ENCODE measurements around the gene LBR.
A peak's percentile ranks its signal among the peaks of the same experiment; 100 is the strongest.
"Not testable (repeated sequence)": the region's sequence is repeated elsewhere in the genome, so short reads cannot be mapped to it uniquely, and the experiment has no call there.

LBR gene

DNA sequence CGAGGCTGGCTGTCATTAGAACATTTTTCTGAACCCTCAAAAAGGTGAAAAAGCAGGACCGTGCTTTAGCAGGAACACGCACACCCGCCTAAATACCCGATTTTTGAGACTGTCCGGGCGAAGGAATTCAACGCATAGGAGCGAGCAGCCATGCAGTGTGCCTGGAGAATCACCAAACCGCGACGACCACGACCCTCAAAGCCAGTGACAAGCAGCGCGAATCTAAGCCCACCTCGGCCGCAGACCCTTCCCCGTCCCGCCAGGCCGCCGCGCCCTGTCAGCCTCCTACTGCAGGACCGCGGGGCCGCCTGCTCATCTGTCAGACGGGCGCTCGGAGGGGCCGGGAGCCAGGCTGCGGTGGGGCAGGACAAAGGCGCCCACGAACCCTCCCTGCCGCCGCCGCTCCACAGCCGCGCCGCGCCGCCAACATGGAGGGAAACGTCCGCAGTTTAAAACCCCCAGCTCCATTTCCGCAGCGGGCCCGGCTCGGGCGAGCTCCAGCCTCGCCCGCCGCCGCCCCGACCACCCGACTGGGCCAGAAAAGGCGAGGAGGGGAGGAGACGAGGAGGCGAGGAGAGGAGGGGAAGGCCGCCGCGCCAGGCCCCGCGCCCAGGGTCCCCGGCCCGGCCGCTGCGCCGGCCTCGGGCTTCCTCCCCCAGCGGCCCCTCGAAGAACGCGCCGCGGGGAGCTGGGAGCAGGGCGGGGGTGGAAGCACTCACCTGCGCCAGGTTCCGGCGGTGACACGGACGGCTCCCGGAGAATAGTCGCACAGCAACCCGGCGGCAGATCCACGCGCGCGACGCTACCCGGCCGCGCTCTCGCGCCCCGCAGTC is at the start of gene LBR:
Gene LBR, minus strand, starts transcription at position 804 of the 833 bp plus-strand sequence. CDS start 3,963 bp downstream, outside the sequence.
- peak; percentile 35 for DNase-seq (ENCODE audit: low spot score)

DNA sequence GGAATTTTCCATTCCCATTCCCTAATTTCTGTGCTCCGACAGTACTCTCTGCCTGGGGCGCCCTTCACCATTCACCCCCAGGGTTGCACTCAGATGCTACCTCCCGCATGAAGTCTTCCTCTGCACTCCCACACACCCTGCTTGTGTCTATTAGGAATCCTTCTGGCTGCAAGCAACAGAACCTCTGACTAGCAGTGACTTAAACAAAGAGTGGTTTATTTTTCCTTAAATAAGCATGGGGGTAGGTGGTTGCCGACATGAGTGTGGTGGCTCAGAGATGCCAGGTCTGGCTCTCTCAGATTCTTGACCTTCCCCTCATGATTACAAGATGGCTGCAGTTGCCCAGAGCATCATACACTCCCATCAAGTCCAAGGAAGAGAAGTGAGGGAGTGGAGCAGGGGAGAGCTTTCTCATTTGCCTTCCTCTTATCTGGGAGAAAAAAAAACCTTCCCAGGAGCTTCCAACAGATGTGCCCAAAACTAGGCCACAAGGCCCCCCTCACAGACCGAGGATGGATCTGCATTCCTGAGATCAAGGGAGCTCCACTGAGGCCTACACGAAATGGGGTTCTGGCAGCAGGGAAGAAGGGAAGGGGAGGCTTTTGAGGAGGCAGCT is 49.6 kb upstream of the LBR start:
- DNase-seq (ENCODE audit: low spot score) = no peak

DNA sequence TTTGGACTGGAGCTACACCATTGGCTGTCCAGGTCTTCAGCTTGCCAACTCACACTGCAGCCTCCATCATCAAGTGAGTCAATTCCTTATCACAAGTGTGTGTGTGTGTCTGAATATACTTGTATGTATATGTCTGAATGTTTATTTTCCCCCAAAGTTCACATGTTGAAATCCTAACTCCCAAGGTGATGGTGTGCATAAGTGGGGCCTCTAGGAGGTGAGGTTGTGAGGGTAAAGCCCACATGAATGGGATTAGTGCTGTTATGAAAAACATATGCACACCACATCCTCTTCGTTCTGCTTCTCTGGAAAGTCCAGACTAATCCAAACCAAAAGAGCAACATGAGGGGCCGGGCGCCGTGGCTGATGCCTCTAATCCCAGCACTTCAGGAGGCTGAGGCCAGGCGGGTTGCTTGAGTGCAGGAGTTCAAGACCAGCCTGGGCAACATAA is 48.7 kb upstream of the LBR start:
- DNase-seq (ENCODE audit: low spot score) = no peak

DNA sequence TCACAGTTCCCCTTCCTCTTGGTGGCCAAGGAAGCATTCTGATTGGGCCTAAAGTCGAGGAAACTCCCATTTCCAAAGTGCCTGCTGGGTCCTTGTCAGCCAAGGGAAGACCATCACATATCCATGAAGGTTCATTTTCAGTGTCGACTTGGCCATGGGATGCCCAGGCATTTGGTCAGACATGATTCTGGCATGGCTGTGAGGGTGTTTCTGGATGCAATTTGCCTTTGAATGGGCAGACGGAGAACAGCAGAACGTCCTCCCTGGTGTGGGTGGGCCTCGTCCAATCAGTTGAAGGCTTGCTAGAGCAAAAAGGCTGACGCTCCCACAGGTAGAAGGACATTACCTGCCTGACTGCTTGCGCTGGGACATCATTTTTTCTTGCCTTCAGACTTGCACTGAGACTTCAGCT is 48.3 kb upstream of the LBR start:
- no peak for DNase-seq (ENCODE audit: low spot score)

DNA sequence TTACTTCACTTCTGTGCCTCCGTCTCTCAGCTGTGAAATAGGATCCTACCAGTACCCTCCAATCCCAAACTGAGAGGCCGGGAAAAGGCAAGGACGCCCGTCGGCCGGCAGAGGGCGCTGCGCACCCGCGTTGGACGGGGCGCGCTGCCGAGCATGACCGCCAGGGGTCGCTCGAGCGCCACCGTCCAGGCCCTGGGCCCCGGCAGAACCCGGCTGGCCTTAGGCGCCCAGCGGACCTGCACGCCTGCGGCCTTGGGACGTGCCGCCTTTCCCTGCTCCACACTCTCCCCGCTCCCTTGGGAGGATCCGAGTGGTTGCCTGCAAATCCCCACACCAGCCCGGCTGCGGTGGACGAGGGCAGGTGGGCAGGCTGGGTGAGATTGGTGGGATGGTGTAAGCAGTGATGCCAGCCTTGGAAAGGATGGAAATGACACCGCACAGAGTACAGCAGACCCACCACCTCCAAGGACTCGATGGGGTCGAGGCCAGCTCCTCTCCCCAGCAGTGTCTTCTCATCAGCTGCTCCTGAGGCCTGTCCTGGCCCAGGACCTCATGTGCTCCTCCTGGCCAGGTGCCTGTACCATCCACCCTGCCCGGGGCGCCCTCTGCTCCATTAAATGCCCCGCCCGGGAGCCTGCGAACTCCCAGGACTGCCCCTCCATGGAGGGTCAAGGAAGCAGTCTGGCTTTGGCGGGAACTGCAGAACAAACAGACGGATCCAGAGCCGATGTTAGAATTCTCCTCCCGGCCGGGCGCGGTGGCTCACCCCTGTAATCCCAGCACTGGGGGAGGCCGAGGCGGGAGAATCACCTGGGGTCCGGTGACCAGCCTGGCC is 47.4 kb upstream of the LBR start:
- peak; percentile 78 for DNase-seq (ENCODE audit: low spot score)

DNA sequence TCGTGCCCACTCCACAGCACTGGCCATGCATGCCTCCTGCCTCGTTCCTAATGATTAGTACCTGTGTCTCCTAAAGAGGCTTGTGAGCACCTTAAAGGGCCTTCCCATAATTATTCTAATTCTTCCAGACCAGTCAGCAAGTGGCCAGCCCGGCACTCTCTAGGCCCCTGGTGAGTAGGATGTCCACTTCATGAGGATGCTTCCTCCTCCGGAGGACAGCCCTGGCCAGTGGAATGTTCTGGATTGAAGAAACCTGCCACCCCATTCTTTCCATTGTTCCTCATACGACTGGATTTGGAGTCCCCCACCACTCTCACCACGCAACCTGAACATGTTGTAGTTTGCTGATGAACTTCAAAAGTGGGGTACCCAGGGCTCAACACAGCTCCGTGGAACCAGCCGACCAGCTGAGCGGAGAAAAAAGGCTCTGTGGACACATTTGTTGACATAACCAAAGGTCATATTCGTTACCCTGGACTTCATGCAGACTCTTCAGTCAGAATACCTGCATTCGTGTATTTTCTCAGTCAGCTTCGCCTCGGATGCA is 46.7 kb upstream of the LBR start:
- DNase-seq (ENCODE audit: low spot score) = no peak

DNA sequence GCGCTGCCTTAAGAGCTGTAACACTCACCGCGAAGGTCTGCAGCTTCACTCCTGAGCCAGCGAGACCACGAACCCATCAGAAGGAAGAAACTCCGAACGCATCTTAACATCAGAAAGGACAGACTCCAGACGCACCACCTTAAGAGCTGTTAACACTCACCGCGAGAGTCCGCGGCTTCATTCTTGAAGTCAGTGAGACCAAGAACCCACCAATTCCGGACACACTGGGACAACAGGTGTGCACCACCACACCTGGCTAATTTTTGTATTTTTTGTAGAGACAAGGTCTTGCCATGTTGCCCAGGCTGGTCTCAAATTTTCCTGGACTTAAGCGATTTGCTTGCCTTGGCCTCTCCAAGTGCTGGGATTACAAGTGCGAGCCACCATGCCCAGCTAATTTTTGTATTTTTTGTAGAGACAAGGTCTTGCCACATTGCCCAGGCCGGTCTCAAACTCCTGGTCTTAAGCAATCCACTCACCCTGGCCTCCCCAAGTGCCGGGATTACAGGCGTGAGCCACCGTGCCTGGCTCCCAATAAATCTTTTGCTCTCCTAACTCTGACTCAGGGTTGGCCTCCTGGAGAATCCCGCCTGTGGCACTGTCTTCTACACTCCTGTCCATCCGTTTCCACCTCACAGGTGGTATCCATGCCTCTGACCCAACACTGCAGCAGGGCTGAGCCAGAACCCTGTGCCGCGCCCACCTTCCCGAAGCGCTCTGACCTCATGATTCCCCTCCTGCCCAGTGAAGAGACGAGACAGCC is 46.0 kb upstream of the LBR start:
- DNase-seq (ENCODE audit: low spot score) = not testable (repeated sequence)

DNA sequence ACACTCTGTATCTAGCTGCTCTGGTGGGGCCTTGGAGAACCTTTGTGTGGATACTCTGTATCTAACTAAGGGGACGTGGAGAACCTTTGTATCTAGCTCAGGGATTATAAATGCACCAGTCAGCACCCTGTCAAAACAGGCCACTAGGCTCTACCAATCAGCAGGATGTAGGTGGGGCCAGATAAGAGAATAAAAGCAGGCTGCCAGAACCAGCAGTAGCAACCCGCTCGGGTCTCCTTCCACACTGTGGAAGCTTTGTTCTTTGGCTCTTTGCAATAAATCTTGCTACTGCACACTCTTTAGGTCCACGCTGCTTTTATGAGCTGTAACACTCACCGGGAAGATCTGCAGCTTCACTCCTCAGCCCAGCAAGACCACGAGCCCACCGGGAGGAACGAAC is 45.4 kb upstream of the LBR start:
- not testable (repeated sequence) for DNase-seq (ENCODE audit: low spot score)

DNA sequence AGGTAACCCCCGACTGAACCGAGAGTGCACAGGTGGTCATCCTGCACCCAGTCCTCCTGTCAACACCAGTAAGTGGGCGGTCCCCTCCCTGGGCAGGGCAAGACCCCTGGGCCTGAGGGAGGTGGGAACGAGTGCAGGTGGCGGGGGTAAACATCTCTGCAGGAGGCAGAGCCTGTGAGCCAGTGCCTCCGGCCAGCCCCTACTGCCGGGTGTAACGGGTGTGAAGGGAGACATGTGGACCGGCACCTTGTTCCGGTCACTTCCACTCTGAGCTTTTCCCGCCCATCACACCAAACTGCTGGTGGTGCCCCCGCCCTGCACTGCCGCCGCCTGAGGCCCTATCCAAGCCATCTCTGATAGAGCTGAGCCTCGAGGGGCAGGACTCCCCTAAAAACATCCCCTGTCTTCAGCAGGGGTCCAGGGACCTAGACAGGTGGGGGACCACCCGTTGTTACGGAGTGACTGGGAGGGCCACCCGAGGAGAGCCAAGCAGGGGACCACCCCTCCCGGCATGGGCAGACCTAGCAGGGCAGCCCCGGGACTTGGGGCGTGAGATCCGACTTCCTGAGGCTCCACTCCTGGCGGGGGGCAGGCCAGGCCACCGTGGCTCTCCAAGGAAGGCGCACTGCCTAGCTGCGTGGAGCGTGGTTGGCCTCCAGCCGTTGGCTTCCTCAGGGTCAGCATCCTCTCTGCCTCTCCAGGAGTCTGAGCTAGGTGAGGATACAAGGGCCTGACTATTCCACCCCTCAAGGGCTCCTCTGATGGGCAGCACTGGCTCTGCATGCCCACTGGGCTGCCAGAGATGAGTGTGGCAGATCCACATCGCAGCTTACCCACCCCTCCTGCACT is 43.8 kb upstream of the LBR start:
- DNase-seq (ENCODE audit: low spot score) = no peak

DNA sequence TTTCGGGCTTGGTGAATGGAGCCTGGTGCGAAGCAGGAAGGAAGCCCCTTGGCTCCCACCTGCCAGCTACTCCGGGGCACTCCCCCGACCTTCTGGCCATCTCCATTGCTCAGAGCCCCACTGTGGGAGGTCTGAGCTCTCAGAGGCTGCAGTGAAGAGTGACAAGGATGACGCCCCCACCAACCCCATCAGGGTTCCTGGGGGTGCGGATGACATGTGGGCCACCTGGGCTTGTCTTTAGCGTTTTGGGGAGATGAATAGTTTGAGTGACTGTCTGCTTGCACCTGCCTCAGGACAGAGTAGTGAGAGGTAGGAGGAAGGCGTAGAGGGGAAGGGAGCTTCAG is 43.2 kb upstream of the LBR start:
- no peak for DNase-seq (ENCODE audit: low spot score)

DNA sequence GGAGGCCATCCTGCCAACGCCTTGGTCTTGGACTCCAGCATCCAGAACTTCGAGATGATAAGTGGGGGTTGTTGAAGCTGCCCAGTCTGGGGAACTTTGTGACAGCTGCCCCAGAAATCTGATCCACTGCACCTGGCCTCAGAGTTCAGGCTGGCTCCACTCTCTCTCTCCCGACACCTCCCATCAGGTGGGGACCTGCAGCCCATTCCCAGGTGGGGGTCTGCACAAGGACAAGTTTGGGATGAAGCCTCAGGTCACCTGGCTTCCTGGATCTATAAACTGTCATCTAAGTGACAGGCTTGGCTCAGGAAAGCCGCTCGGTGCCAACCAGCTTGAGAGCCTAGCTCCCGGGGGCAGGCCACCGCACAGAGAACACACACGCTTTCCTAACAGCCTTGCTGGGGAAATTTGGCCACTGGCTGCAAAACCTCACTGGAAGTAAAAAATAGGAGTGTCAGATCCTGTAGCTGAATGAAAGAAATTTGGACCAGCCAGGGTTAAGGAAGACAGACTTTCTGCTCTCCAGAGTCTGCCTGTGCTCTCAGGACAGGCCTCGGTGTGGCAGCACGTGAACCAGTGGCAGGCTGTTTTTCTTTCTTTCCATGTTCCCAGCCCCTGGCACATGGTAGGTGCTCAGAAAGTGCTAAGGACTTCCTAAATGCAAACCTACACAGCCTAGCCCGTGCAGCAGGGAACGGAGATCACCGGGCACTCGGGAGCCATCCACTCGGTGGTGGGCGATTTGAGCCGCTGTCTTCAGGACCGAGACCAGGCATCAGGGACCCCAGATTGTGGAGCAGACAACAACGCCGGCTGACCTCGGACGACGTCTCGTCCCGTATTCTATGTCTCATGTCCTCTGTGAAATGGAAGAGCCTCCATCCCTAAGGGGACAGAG is 42.6 kb upstream of the LBR start:
- no peak for DNase-seq (ENCODE audit: low spot score)

DNA sequence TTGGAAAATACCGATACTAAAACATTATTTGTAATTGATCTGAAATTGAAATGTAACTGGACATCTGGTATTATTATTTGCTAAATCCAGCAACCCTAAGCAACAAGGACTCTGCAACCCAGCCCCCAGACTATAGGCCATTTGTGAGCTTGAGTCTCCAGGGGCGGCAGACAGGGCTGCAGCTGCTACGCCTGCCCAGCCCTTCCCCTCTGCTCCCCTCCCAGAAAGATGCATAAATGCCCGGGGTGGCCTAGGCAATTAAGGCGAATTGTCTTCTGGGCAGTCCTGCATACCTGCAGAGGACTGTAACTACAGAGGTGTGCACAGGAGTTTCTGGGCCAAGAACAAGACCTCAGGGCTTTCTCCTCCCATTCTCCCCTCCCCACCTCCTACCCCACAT is 41.2 kb upstream of the LBR start:
- DNase-seq (ENCODE audit: low spot score) = no peak

DNA sequence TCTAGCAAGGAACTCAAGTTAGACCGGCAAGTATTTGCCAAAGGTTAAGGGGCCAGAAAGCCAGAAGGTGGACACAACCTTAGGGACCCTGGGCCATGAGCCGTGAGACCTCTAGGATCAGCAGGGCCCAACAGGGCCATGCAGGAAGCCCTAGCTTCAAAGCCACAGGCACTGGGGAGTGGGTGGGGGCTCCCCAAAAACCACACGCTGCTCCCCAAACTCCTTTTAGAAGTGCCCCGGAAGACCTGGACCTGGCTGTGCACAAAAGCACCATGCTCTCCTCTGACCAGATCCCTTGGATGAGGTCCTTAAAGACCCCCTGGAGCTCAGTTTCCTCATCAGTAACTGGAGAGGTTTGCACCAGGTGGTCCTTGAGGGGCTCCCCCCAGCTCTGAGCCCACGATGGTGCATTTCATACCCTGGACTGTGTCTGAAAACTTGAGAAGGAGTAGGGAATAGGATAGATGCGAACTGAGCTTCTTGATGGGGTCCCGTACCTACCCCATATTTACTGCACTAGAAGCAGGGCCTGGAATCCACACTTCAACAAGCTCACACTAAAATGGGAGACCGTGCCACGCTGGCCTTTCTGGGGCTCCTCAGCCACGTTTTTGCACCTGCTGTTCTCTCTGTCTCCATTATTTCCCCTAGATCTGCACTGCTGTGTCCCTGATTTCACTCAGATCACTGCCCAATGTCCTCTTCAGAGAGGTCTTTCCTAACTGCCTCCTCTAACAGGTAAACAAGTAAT is 40.6 kb upstream of the LBR start:
- DNase-seq (ENCODE audit: low spot score) = no peak

DNA sequence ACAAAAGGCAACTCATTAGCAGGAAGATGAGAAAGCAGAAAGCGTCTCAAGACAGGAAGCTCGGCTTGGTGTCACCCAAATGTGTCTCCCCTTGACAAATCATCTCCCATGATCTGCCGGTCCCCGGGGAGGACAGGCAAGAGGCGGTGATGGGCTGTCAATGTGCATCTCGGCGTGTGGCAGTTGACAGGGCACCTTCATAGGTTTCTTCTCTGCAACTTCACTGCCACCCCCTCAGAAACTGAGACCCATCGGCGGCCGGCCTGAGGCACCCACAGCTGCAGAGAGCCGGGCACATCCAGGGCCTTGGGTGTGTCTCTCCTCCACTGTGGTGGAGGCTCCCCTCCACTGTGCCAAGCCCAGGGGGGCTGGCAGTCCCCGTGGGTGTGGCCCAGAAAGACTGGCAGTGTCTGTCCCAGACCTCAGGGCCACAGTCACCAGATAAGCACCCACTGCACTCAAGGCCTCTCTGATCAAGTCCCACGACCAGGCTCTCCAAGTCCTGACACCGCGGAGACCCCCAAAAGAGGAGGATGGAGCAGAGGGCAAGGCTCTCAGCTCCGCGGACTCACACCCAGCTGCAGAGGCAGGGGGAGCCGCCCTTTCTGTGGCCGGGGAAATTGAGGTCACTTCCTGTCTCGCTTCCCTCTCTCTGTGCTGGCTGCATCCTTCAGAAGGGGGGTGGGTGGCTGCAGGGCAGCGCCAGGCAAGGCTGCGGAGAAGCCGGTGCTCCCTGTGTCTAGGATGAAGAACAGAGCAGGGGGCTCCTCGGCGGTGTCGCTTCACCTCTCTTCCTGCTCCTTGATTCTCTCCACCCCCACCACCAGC is 39.6 kb upstream of the LBR start:
- DNase-seq (ENCODE audit: low spot score) = peak; percentile 75

DNA sequence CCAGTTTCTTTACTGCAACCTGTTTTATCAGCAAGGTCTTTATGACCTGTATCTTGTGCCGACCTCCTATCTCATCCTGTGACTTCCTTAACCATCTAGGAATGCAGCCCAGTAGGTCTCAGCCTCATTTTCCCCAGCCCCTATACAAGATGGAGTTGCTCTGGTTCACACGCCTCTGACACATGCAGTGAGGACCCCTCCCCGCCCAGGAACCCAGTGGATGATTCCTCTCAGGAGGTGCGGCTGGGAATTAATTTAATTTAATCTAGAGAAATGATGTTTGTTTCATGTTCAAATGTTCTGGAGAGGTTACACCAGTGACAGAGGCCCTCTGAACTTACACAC is 39.0 kb upstream of the LBR start:
- DNase-seq (ENCODE audit: low spot score) = no peak

DNA sequence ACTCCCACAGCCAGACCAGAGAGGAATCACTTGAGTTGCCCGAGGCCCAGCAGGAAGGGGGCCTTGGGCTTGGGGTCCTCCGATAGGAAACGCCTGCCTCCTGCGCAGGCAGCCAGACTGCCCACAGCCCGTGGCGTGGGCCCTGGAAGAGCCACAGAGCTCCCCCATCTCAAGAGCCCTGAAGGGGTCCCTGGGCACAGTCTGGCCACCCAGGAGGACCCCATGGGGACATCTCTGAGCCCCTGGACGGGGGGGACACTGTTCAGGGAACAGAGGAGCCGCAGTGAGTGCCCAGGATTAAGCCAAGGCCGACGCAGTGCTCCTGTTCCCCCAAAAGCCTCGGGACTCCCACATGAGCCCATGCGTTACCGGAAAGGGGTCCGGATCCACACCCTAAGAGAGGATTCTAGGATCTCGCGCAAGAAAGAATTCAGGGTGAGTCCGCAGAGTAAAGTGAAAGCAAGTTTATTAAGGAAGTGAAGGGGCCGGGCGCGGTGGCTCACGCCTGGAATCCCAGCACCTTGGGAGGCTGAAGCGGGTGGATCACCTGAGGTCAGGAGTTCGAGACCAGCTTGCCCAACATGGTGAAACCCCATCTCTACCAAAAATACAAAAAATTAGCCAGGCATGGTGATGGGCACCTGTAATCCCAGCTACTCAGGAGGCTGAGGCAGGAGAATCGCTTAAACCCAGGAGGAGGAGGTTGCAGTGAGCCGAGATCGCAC is 38.1 kb upstream of the LBR start:
- no peak for DNase-seq (ENCODE audit: low spot score)
